ENCODE results near the gene TAF3.

TAF3 gene

DNA sequence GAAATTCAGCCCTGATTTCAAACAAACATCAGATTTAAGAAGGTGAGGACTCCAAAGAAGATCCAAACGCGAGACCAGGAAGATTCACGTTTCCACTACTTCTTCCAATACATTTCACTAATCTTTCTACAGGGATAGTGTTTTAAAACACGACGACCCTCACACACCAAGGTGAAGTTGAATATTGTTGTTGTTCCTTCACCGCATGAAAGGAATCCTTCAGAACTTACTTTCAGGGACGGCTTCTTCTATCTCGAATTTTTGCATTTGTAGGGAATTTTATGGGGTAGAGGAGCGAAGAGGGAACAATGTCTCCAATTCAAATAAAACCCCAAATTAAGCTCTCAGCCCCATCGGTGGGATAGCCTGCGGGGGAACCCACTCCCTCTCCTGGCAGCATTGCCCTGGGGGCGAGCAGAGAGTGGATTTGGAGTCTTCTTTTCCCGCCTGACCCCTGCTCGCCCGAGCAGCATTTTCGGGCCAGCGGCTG, 234.7 kb downstream of the TAF3 start:
- TF ChIP-seq, protein P1, sequence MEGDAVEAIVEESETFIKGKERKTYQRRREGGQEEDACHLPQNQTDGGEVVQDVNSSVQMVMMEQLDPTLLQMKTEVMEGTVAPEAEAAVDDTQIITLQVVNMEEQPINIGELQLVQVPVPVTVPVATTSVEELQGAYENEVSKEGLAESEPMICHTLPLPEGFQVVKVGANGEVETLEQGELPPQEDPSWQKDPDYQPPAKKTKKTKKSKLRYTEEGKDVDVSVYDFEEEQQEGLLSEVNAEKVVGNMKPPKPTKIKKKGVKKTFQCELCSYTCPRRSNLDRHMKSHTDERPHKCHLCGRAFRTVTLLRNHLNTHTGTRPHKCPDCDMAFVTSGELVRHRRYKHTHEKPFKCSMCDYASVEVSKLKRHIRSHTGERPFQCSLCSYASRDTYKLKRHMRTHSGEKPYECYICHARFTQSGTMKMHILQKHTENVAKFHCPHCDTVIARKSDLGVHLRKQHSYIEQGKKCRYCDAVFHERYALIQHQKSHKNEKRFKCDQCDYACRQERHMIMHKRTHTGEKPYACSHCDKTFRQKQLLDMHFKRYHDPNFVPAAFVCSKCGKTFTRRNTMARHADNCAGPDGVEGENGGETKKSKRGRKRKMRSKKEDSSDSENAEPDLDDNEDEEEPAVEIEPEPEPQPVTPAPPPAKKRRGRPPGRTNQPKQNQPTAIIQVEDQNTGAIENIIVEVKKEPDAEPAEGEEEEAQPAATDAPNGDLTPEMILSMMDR (conservative IDR thresholded peaks at IDR 0.05; ENCODE audit: low read depth, low read length) = no peak
- H3K4me3 ChIP-seq (ENCODE audit: low read length) = no peak overlapping the region
- no peak for DNase-seq (ENCODE audit: low read depth)

DNA sequence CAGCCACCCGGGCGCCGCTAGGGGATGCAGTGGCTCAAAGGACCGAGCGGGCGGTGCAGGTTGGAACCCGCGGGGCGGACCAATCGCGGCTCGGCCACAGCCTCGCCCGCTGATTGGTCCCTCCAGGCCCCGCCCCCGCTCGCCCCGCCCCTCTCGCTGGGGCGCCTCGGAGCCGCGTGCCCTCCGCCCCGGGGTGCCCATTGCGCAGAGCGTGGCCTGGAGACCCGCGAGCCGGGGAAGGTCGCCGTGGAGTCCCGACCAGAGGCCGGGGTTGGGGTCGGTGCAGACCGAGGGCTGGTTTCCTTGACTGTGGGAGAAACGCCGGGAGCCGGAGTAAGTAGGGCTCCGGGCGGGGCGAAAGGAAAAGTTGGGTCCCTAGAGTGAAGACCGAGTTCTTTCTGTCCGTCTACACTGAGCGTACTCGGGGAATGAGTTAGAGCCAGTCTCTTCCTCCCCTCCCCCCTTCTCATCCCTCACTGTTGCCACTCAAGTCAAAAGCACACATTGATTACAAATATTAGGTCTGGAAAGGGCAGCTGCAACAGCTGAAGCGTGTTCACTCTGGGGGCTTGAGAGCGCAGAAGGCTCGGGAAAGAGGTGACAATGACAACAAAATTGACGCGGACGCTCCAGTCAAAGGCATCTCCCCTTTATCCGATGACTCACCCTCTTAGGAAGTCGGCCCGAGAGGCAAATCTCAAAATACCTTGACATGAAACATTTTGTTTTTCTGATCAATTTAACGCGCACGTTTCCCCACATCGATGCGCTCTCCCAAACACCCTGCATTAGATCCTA, 235.3 kb downstream of the TAF3 start:
- TF ChIP-seq, protein P1 (conservative IDR thresholded peaks at IDR 0.05; ENCODE audit: low read depth, low read length) = peak; percentile 92
- peak overlapping the region; percentile 51 for H3K4me3 ChIP-seq (ENCODE audit: low read length)
- DNase-seq (ENCODE audit: low read depth) = peak; percentile 48

DNA sequence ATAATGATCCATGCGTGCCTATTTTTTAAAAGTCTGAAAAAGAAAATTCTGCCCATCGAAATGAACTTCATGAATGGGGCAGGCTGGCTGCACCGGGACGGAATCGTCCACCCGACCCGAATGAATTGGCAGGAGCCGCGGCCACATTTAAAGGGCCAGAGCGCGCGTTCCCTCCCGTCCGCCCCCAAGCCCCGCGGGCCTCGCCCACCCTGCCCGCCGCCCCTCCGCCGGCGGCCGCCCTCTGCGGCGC, 235.9 kb downstream of the TAF3 start:
- TF ChIP-seq, protein P1 (conservative IDR thresholded peaks at IDR 0.05; ENCODE audit: low read depth, low read length) = no peak
- no peak for DNase-seq (ENCODE audit: low read depth)
- H3K4me3 ChIP-seq (ENCODE audit: low read length) = peak overlapping the region; percentile 51

DNA sequence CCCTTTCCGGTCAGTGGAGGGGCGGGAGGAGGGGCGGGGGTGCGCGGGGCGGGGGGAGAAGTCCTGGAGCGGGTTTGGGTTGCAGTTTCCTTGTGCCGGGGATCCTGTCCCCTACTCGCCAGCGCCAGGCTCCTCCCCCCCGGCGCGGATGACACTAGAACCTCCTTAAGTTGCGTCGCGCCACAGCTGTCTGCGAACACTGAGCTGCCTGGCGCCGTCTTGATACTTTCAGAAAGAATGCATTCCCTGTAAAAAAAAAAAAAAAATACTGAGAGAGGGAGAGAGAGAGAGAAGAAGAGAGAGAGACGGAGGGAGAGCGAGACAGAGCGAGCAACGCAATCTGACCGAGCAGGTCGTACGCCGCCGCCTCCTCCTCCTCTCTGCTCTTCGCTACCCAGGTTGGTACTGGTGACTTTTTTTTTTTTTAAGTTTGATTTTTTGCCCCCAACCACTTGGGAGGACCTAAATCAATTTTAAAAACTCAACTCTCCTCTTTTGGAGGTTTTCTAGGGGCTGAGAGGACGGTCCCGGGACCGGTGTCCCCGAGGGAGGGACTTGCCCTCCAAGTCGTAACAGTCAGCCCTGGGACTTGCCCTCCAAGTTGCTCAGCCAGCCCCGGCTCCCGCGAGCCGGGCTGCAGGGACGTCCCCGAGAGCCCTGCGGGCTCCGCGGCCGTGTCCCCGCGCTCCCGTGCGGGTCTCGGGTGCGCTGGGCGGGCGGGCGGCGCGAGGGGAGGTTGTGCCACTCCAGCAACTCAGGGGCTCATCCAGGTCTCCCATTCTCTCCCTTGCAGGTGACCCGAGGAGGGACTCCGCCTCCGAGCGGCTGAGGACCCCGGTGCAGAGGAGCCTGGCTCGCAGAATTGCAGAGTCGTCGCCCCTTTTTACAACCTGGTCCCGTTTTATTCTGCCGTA, 236.4 kb downstream of the TAF3 start, which contains the start of gene GATA3:
Gene GATA3, plus strand, starts transcription at position 195 of the 914 bp plus-strand sequence. CDS start 968 bp downstream, outside the sequence.
- peak within 1 kb of the TSS; percentile 53 for H3K4me3 ChIP-seq (ENCODE audit: low read length)
- TF ChIP-seq, protein P1 (conservative IDR thresholded peaks at IDR 0.05; ENCODE audit: low read depth, low read length) = no peak
- DNase-seq (ENCODE audit: low read depth) = no peak

DNA sequence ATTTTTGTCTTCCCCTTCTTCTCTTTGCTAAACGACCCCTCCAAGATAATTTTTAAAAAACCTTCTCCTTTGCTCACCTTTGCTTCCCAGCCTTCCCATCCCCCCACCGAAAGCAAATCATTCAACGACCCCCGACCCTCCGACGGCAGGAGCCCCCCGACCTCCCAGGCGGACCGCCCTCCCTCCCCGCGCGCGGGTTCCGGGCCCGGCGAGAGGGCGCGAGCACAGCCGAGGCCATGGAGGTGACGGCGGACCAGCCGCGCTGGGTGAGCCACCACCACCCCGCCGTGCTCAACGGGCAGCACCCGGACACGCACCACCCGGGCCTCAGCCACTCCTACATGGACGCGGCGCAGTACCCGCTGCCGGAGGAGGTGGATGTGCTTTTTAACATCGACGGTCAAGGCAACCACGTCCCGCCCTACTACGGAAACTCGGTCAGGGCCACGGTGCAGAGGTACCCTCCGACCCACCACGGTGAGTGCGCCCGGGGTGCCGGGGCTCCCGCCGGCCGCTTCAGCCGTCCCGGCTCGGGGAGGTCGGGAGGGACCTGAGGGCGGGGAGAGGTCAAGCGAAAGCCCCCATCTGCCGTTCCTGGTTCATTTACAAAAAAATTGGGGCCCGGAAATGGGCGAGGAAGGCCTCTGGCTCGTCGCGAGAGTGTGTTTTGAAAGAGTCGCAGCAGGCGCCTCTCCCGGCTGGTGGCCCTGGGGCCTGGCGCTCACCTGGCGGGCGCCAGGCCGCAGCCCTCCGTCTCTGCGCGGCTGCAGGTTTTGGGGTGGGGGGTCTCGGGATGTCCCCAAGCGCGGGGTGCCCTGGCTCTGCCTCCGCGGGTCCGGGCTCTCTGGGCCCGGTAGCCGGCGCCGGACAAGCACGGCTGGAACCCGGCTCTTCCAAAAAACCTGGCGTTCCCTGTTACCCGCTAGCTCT, 237.4 kb downstream of the TAF3 start:
- DNase-seq (ENCODE audit: low read depth) = no peak
- TF ChIP-seq, protein P1 (conservative IDR thresholded peaks at IDR 0.05; ENCODE audit: low read depth, low read length) = no peak
- peak overlapping the region; percentile 53 for H3K4me3 ChIP-seq (ENCODE audit: low read length)

DNA sequence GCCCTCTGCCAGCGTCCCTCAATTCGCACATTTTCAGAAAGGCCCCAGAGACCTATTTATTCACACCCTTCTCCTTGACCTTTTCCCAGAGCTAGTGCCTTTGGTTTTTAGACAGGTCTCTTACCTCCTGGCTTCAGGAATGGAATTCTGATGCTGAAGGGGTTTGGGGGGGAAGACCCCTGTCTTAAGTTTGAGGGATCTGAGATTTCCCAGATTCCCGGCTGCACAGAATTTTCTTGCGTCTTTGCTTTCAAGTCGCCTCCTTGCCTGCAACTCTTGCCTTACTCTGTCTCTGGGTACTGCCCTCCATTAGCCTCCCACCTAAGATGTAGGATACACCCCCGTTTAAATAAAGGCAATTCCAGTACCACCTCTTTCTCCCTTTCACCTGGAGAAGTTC, 238.1 kb downstream of the TAF3 start:
- H3K4me3 ChIP-seq (ENCODE audit: low read length) = no peak overlapping the region

More for the DNA sequence above, 238.1 kb downstream of the TAF3 start:
- TF ChIP-seq, protein P1 (conservative IDR thresholded peaks at IDR 0.05; ENCODE audit: low read depth, low read length) = no peak
- no peak for DNase-seq (ENCODE audit: low read depth)

All from retinal pigment epithelial cell (primary cell).